CD4-positive, alpha-beta T cell treated with Interleukin-12 subunit alpha and Interleukin-12 subunit beta, for 1 hour (primary cell): ENCODE data around the gene KRT26.
"Not testable (repeated sequence)": the region's sequence is repeated elsewhere in the genome, so short reads cannot be mapped to it uniquely, and the experiment has no call there.

Experiments
- DNase-seq: peaks from one replicate; pipeline ENCODE4 v3.0.0-alpha.2; 2020

Gene KRT26, protein sequence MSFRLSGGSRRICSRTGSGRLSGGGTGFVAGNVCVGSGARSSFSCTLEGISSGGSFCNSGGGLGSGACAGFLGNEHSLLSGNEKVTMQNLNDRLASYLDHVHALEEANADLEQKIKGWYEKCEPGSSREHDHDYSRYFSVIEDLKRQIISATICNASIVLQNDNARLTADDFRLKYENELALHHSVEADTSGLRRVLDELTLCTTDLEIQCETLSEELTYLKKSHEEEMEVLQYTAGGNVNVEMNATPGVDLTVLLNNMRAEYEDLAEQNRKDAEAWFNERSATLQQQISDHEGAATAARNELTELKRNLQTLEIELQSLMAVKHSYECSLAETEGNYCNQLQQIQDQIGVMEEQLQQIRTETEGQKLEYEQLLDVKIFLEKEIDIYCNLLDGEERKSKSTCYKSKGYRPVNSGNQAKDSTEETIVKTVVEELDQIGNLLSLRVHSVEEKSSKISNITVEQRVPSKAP

DNA sequence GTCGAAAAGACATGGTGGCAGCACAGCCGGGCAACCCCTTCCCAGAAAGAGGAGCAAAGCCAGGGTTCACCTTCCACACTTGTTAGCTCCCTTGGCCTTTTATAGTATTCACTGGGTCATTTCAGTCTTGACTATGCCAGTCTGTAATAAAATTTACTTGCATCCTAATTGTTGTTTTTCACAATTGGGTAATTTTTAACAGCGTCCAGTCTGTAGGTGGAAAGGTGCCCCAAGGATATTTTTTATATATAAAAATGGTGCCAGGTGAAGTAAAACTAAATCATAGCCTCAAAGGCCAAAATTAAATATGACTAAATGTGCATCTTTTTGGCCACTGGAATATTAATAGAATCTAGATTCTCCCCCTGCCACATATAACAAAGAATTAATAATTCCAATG, at the start of gene KRT26:
KRT26 (minus strand) TSS at position 101 of the 400 bp plus-strand sequence; CDS start at position 13, 88 bp downstream.
- no peak for DNase-seq

- no peak for DNase-seq
Observed at GRCh38 chr17:40821536-40821935, 49.5 kb upstream of the KRT26 start.

GRCh38 chr17:40820228-40820838, 48.3 kb upstream of the KRT26 start:
- DNase-seq, result no peak

GRCh38 chr17:40819528-40820125, 47.6 kb upstream of the KRT26 start:
- no peak for DNase-seq

- peak; percentile 90 for DNase-seq
Observed at GRCh38 chr17:40818733-40819527, 46.9 kb upstream of the KRT26 start.

GRCh38 chr17:40818343-40818732, 46.3 kb upstream of the KRT26 start:
- DNase-seq, result no peak

DNA sequence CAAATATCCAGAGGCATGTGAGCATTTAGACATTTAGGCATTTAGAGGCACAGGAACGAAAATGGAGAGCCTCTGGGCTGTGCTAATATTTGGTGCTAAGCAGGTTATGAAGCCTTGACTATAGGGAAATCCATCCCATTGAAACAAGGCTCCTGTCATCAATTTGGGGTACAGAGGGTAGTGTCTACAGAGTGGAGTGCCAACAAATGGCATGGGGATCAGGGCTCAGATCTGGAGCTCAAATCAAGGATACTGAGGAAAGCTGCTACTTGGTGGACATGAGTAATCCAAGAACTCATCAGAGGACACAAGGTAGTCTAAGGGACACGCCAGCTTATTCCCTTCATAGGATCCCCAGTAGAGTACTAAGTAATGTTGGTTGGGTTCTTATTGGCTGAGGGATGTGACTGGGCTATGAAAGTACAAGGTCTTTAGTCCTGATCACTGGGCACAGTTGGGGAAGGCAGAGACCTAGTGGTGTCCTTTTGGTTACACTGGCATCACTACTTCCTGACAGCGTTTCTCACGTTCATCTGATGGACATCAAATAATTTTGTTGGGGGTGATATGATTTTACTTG, 45.2 kb upstream of the KRT26 start:
- DNase-seq, result no peak

DNA sequence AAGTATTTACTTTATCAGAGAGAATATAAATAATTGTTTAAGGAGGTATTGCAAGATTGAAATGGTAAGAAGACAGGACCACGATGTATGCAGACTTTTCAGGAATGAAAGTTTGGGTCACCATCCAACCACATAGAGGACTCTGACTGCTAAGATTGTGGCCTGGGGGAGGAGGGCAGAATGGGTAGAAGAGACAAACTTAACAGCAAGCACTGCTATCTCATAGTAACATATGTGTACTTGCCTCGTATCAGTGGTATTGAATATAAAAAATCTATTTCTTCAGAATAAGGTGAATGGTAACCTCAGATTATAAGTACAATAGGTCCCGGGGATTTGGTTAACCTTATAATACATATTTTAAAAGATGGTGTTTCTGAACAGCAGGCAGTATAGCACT, 44.6 kb upstream of the KRT26 start:
- no peak for DNase-seq

DNA sequence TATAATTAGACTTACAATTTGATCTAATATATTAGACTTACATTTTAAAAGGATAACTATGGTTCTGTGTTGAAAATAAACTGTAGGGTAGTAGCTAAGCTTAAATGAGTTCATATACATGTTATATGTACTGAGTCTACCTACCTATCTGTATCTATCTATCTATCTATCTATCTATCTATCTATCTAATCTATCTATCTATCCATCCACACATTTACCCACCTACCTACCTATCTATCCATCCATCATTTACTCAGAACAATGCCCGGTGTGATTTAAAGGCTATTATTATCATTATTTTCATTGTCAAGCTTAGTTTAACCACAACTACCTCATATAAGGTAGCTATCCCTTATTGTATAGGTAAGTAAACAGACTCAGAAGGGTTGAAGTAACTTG, 43.4 kb upstream of the KRT26 start:
- DNase-seq, result no peak

GRCh38 chr17:40814657-40815056, 42.7 kb upstream of the KRT26 start:
- DNase-seq, result not testable (repeated sequence)

GRCh38 chr17:40813804-40814203, 41.8 kb upstream of the KRT26 start:
- DNase-seq, result no peak

DNA sequence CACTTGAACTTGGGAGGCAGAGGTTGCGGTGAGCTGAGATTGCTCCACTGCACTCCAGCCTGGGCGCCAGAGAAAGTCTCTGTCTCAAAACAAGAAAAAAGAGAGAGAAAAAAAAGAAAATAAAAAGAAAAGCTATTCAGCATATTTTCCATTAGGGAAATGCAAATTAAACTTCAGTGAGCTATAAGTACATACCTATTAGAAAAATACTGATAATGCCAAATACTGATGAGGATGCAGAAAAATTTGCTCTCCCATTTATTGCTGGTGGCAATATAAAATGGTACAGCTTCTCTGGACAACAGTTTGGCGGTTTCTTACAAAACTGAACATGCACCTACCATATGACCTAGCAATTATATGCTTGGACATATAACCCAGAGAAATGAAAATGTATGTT, 40.6 kb upstream of the KRT26 start:
- DNase-seq, result no peak

- no peak for DNase-seq
Observed at GRCh38 chr17:40810494-40810893, 38.5 kb upstream of the KRT26 start.

DNA sequence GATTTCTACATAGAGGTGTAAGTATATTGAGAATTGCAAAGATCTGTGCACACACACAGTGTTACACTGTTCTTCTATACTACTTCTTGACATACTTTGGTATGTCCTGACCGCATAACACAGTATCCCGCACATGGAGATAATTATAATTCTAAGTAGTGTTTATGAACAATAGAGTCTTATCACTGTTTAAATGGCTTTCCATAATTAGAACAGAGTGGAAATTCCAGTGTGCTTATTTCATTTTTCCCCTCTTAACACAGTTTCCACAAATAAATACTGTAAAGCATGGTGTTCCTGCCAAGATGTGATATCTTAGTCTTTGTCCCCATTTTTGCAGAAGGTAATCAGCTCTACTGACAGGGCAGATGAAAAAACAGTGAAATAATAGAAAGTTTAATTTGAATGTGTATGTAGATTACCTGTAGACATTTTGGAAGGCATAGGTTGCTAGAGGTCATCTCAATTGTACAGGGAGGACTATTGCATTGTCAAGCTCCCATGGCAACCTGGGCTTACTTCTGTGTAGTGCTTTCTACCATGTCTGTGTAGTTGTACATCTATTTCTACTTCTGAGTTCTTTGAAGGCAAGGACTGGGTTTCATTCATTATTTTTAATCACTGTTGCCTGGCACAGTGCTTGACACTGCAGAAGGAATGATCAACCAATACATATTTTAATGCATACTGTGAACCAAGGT, 37.9 kb upstream of the KRT26 start:
- DNase-seq, result no peak

DNA sequence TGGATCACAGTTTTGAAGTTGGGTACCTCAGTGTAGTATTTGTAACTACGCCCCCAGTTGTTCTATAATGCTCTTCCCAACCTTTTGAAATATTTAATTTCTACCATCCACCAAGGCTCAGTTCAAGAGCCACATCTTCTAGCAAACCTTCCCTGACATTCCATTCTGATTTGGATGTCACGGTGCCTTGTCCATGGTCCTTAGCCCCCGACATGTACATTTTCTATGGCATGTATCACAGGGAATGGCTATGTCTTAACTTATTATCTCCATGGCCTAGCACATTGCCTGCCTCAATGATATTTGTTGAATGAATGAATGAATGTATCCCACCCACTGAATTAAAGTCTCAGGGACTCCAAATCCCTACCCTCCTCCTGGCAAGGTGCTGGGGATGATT, 34.1 kb upstream of the KRT26 start:
- no peak for DNase-seq

DNA sequence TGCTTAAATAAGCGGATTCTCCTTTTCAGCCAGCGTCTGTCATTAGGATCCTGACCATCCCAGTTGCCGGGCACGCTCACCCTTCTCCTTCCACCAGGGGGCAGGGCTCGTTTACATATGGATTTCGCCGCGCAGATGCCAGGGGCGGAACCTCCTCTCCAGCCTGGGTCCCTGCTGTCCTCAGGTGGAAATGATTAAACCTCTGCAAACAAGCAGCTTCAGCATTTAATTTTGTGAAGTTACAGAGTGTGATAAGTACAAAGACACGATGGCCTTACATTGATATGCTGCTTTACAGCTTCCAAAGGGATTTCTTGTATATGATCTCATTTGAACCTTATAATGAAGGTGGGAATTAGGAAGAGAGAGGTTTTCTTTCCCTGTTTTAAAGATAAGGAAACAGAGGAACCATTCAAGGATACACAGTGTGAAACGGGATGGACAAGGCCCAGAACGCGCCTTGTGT, 31.6 kb upstream of the KRT26 start:
- DNase-seq, result peak; percentile 75

- no peak for DNase-seq
Observed at GRCh38 chr17:40801157-40801556, 29.2 kb upstream of the KRT26 start.

DNA sequence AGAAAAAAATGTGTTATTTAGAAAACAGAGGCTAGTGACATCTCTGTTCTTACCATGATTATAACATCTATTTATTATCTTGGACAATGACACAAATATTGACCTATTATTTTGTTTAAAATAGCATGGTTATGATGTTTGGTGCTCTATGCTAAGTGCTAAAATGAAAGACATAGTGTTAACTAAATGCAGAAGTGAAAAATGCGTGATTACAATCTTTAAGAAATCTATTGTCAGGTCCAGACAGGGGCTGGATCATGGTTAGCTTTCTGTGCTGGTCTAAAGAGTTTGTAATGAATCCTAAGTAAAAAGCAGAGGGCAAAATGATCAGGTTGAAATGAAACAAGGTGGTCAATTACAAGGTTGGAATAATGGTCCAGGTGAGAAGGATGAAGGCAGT, 28.4 kb upstream of the KRT26 start:
- no peak for DNase-seq

GRCh38 chr17:40799859-40800258, 27.9 kb upstream of the KRT26 start, which contains the start of gene KRT28:
Gene KRT28 (minus strand): TSS chr17:40799959. CDS start chr17:40799893, 66 bp downstream.
- no peak for DNase-seq

- DNase-seq, result no peak
Observed at GRCh38 chr17:40796846-40797245, 24.8 kb upstream of the KRT26 start.

DNA sequence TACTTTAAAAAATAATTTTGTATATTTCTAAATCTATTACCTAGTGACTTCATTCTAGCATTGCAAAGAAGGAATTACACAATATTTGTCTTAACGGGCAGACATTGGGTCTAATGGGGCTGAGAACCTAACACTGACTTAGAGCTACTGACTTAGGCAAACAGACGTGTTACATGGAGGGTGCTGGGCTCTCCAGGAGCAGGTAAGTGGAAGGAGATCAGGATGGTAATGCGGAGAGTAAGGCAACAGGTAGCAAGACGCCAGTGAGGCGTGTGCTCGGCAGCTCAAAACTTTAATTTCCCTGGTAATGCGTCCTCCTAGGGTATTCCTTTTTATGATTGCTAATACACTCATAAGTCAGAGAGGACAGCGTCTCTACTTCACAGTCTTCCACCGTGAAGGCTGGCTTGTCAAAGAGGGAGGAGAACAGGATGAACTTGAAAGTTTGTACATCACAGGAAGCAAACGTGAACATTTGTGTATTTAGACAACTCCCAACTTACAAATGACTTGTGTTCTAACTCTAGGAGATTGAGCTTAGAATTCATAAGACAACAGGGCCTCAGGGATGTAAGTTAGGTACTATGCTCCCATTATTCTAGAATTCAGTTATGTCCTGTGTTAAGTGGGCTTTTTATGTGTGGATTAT, 23.1 kb upstream of the KRT26 start:
- no peak for DNase-seq
